ENCODE data around the gene SCN8A. TPM values are rescaled to one million over a fixed set of nuclear protein-coding genes. Genes with fewer than 3 reads are reported as not detected.

Gene SCN8A
- total RNA-seq, 1 donor from 2014 or later = 5.0 TPM

GRCh38 chr12:51851413-51852124, 260.5 kb downstream of the SCN8A start:
- Mint-ChIP-seq H3K9me3 (ENCODE audit: unreplicated experiment) (no peaks in the 10 kb centered on the region), H3K4me1 (ENCODE audit: unreplicated experiment) (peaks cover 45% of the 10 kb centered on the region), H3K27ac (ENCODE audit: unreplicated experiment) (peak overlapping the region; percentile 32), H3K27me3 (ENCODE audit: unreplicated experiment) (peaks cover 13% of the 10 kb centered on the region), H3K4me3 (ENCODE audit: unreplicated experiment) (peak overlapping the region; percentile 48), H3K36me3 (ENCODE audit: low read depth, unreplicated experiment) (peaks cover 11% of the 10 kb centered on the region)
- no peak for DNase-seq (ENCODE audit: low spot score)
- TF ChIP-seq CTCF (IDR thresholded peaks at IDR 0.05; ENCODE audit: unreplicated experiment) = no peak

- no peak for DNase-seq (ENCODE audit: low spot score)
- TF ChIP-seq CTCF (IDR thresholded peaks at IDR 0.05; ENCODE audit: unreplicated experiment) = no peak
- Mint-ChIP-seq H3K4me1 (ENCODE audit: unreplicated experiment) (peaks cover 45% of the 10 kb centered on the region), H3K4me3 (ENCODE audit: unreplicated experiment) (peak overlapping the region; percentile 48), H3K36me3 (ENCODE audit: low read depth, unreplicated experiment) (peaks cover 11% of the 10 kb centered on the region), H3K27ac (ENCODE audit: unreplicated experiment) (peak overlapping the region; percentile 32), H3K27me3 (ENCODE audit: unreplicated experiment) (peaks cover 13% of the 10 kb centered on the region), H3K9me3 (ENCODE audit: unreplicated experiment) (no peaks in the 10 kb centered on the region)
These were observed 261.5 kb downstream of the SCN8A start for GRCh38 chr12:51852404-51853137.

GRCh38 chr12:51855586-51856428, 264.8 kb downstream of the SCN8A start:
- Mint-ChIP-seq H3K4me3 (ENCODE audit: unreplicated experiment) (peak overlapping the region; percentile 59), H3K27me3 (ENCODE audit: unreplicated experiment) (peaks cover 15% of the 10 kb centered on the region), H3K4me1 (ENCODE audit: unreplicated experiment) (peaks cover 35% of the 10 kb centered on the region), H3K27ac (ENCODE audit: unreplicated experiment) (peak overlapping the region; percentile 30), H3K36me3 (ENCODE audit: low read depth, unreplicated experiment) (peaks cover 11% of the 10 kb centered on the region), H3K9me3 (ENCODE audit: unreplicated experiment) (no peaks in the 10 kb centered on the region)
- peak; percentile 58 for DNase-seq (ENCODE audit: low spot score)
- TF ChIP-seq CTCF (IDR thresholded peaks at IDR 0.05; ENCODE audit: unreplicated experiment) = no peak

- Mint-ChIP-seq H3K27ac (ENCODE audit: unreplicated experiment) (no peak overlapping the region), H3K4me1 (ENCODE audit: unreplicated experiment) (peaks cover 13% of the 10 kb centered on the region), H3K36me3 (ENCODE audit: low read depth, unreplicated experiment) (no peaks in the 10 kb centered on the region), H3K9me3 (ENCODE audit: unreplicated experiment) (no peaks in the 10 kb centered on the region), H3K4me3 (ENCODE audit: unreplicated experiment) (no peak overlapping the region), H3K27me3 (ENCODE audit: unreplicated experiment) (peaks cover 2% of the 10 kb centered on the region)
- no peak for DNase-seq (ENCODE audit: low spot score)
- no peak for TF ChIP-seq CTCF (IDR thresholded peaks at IDR 0.05; ENCODE audit: unreplicated experiment)
These were observed 270.0 kb downstream of the SCN8A start for GRCh38 chr12:51860986-51861385.

Other genes starting within 250 kb of the SCN8A start
- not detected for gene CELA1, start 244.6 kb upstream of the SCN8A start, total RNA-seq (ENCODE audit: unreplicated experiment)
- 12.5 TPM for gene GALNT6, start 199.8 kb upstream of the SCN8A start, total RNA-seq (ENCODE audit: unreplicated experiment)
- 16.7 TPM for gene SLC4A8, start 166.4 kb upstream of the SCN8A start, total RNA-seq (ENCODE audit: unreplicated experiment)